GM21786 (cell line): ENCODE measurements around the gene PATJ.
"Not testable (repeated sequence)": the region's sequence is repeated elsewhere in the genome, so short reads cannot be mapped to it uniquely, and the experiment has no call there.

ENCODE experiments used
- ATAC-seq: cut with Tn5 transposase; IDR thresholded peaks from one replicate; pipeline ENCODE4 v1.9.1; 2021; ENCODE audit not compliant: unreplicated experiment

The PATJ gene

GRCh38 chr1:61743716-61744580 is 1.7 kb downstream of the PATJ start:
- no peak for ATAC-seq

- no peak for ATAC-seq
Measured at GRCh38 chr1:61746813-61747212, 4.5 kb downstream of the PATJ start.

- ATAC-seq = no peak
Measured at GRCh38 chr1:61748566-61748965, 6.3 kb downstream of the PATJ start.

- no peak for ATAC-seq
Measured at GRCh38 chr1:61749574-61749973, 7.3 kb downstream of the PATJ start.

GRCh38 chr1:61752921-61753389 is 10.7 kb downstream of the PATJ start:
- no peak for ATAC-seq

- ATAC-seq = no peak
Measured at GRCh38 chr1:61753998-61754508, 11.8 kb downstream of the PATJ start.

GRCh38 chr1:61754545-61754944 is 12.3 kb downstream of the PATJ start:
- no peak for ATAC-seq

GRCh38 chr1:61756773-61757172 is 14.5 kb downstream of the PATJ start:
- no peak for ATAC-seq

- ATAC-seq = no peak
Measured at GRCh38 chr1:61757950-61758349, 15.7 kb downstream of the PATJ start.

- no peak for ATAC-seq
Measured at GRCh38 chr1:61770131-61770530, 27.9 kb downstream of the PATJ start.

GRCh38 chr1:61776091-61776490 is 33.8 kb downstream of the PATJ start:
- ATAC-seq = no peak

GRCh38 chr1:61779231-61779630 is 37.0 kb downstream of the PATJ start:
- ATAC-seq = no peak

GRCh38 chr1:61781151-61781550 is 38.9 kb downstream of the PATJ start:
- ATAC-seq = no peak

- peak; percentile 91 for ATAC-seq
Measured at GRCh38 chr1:61782771-61783170, 40.5 kb downstream of the PATJ start.

GRCh38 chr1:61784726-61785125 is 42.4 kb downstream of the PATJ start:
- ATAC-seq = no peak

- no peak for ATAC-seq
Measured at GRCh38 chr1:61790837-61791236, 48.6 kb downstream of the PATJ start.

- no peak for ATAC-seq
Measured at GRCh38 chr1:61797045-61797755, 54.9 kb downstream of the PATJ start.

GRCh38 chr1:61801047-61801446 is 58.8 kb downstream of the PATJ start:
- not testable (repeated sequence) for ATAC-seq

GRCh38 chr1:61807606-61808140 is 65.4 kb downstream of the PATJ start:
- no peak for ATAC-seq

- ATAC-seq = no peak
Measured at GRCh38 chr1:61808321-61808720, 66.0 kb downstream of the PATJ start.

GRCh38 chr1:61808968-61809367 is 66.7 kb downstream of the PATJ start:
- no peak for ATAC-seq

GRCh38 chr1:61812916-61813315 is 70.6 kb downstream of the PATJ start:
- no peak for ATAC-seq
